Smooth muscle cell of the brain vasculature (primary cell): ENCODE results near the gene USP17L26.
"Not testable (repeated sequence)": the region's sequence is repeated elsewhere in the genome, so short reads cannot be mapped to it uniquely, and the experiment has no call there.

Experiments
- DNase-seq: peaks from one replicate; pipeline ENCODE4 v3.0.0-alpha.2; 2012; ENCODE audit warnings: low read depth, low spot score

Gene USP17L26, protein sequence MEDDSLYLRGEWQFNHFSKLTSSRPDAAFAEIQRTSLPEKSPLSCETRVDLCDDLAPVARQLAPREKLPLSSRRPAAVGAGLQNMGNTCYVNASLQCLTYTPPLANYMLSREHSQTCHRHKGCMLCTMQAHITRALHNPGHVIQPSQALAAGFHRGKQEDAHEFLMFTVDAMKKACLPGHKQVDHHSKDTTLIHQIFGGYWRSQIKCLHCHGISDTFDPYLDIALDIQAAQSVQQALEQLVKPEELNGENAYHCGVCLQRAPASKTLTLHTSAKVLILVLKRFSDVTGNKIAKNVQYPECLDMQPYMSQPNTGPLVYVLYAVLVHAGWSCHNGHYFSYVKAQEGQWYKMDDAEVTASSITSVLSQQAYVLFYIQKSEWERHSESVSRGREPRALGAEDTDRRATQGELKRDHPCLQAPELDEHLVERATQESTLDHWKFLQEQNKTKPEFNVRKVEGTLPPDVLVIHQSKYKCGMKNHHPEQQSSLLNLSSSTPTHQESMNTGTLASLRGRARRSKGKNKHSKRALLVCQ

DNA sequence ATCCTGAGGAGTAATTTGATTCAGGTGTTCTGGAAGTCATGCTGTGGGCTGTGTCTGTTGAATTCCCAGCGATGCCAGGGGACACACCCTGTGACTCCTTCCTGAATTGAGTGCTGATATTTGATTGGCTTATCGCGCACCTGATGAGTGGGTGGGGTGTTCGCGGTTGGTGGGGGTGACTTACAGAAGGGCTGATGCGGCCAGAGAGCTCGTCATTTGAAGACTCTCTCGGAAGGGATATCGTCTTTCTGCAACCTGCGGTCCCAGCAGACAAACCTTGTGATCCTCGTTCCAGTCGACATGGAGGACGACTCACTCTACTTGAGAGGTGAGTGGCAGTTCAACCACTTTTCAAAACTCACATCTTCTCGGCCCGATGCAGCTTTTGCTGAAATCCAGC lies at the start of gene USP17L26:
USP17L26 (plus strand) TSS at position 301 of the 400 bp plus-strand sequence; CDS start at position 301, 0 bp downstream.
- not testable (repeated sequence) for DNase-seq

DNA sequence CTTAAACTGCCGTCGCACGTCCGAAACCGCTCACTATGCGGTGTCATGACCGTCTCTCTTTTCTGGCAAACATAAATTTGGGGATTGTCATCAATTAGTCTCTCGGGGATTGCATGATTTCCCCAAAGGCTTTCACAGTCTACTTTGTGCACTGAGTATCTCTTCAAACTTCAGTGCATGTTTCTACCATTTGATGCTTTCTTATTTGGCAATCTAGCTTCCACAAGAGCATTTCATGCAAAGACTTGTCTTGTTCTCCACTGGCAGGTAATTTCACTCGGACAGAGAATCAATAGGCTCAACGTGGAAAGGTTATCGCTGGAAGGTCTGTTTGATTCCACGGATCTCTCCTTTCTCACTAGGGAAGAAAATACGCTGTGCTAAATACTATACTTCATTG lies 10.3 kb upstream of the USP17L26 start:
- DNase-seq = not testable (repeated sequence)

- DNase-seq = not testable (repeated sequence)
Observed at GRCh38 chr4:9324865-9325264, 9.6 kb upstream of the USP17L26 start, which contains the start of gene USP17L24. Gene USP17L24, plus strand, starts transcription at chr4:9325165. Its CDS starts 0 bp downstream, at chr4:9325165.

GRCh38 chr4:9329611-9330010 lies 4.8 kb upstream of the USP17L26 start, which contains the start of gene USP17L25:
Gene USP17L25, plus strand, starts transcription at chr4:9329911. Its CDS starts 0 bp downstream, at chr4:9329911.
- not testable (repeated sequence) for DNase-seq

DNA sequence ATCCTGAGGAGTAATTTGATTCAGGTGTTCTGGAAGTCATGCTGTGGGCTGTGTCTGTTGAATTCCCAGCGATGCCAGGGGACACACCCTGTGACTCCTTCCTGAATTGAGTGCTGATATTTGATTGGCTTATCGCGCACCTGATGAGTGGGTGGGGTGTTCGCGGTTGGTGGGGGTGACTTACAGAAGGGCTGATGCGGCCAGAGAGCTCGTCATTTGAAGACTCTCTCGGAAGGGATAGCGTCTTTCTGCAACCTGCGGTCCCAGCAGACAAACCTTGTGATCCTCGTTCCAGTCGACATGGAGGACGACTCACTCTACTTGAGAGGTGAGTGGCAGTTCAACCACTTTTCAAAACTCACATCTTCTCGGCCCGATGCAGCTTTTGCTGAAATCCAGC lies 4.6 kb downstream of the USP17L26 start, which contains the start of gene USP17L5:
USP17L5 (plus strand) TSS at position 301 of the 400 bp plus-strand sequence; CDS start at position 301, 0 bp downstream.
- DNase-seq = not testable (repeated sequence)

DNA sequence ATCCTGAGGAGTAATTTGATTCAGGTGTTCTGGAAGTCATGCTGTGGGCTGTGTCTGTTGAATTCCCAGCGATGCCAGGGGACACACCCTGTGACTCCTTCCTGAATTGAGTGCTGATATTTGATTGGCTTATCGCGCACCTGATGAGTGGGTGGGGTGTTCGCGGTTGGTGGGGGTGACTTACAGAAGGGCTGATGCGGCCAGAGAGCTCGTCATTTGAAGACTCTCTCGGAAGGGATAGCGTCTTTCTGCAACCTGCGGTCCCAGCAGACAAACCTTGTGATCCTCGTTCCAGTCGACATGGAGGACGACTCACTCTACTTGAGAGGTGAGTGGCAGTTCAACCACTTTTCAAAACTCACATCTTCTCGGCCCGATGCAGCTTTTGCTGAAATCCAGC lies 9.4 kb downstream of the USP17L26 start, which contains the start of gene USP17L27:
USP17L27 (plus strand) TSS at position 301 of the 400 bp plus-strand sequence; CDS start at position 301, 0 bp downstream.
- DNase-seq = not testable (repeated sequence)

DNA sequence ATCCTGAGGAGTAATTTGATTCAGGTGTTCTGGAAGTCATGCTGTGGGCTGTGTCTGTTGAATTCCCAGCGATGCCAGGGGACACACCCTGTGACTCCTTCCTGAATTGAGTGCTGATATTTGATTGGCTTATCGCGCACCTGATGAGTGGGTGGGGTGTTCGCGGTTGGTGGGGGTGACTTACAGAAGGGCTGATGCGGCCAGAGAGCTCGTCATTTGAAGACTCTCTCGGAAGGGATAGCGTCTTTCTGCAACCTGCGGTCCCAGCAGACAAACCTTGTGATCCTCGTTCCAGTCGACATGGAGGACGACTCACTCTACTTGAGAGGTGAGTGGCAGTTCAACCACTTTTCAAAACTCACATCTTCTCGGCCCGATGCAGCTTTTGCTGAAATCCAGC lies 14.1 kb downstream of the USP17L26 start, which contains the start of gene USP17L28:
USP17L28 (plus strand) TSS at position 301 of the 400 bp plus-strand sequence; CDS start at position 301, 0 bp downstream.
- DNase-seq = not testable (repeated sequence)

- not testable (repeated sequence) for DNase-seq
Observed at GRCh38 chr4:9350866-9351265, 16.4 kb downstream of the USP17L26 start.

DNA sequence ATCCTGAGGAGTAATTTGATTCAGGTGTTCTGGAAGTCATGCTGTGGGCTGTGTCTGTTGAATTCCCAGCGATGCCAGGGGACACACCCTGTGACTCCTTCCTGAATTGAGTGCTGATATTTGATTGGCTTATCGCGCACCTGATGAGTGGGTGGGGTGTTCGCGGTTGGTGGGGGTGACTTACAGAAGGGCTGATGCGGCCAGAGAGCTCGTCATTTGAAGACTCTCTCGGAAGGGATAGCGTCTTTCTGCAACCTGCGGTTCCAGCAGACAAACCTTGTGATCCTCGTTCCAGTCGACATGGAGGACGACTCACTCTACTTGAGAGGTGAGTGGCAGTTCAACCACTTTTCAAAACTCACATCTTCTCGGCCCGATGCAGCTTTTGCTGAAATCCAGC lies 18.9 kb downstream of the USP17L26 start, which contains the start of gene USP17L29:
USP17L29 (plus strand) TSS at position 301 of the 400 bp plus-strand sequence; CDS start at position 301, 0 bp downstream.
- not testable (repeated sequence) for DNase-seq

DNA sequence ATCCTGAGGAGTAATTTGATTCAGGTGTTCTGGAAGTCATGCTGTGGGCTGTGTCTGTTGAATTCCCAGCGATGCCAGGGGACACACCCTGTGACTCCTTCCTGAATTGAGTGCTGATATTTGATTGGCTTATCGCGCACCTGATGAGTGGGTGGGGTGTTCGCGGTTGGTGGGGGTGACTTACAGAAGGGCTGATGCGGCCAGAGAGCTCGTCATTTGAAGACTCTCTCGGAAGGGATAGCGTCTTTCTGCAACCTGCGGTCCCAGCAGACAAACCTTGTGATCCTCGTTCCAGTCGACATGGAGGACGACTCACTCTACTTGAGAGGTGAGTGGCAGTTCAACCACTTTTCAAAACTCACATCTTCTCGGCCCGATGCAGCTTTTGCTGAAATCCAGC lies 28.4 kb downstream of the USP17L26 start, which contains the start of gene USP17L30:
USP17L30 (plus strand) TSS at position 301 of the 400 bp plus-strand sequence; CDS start at position 301, 0 bp downstream.
- not testable (repeated sequence) for DNase-seq

- DNase-seq = not testable (repeated sequence)
Observed at GRCh38 chr4:9379881-9380280, 45.4 kb downstream of the USP17L26 start.

DNA sequence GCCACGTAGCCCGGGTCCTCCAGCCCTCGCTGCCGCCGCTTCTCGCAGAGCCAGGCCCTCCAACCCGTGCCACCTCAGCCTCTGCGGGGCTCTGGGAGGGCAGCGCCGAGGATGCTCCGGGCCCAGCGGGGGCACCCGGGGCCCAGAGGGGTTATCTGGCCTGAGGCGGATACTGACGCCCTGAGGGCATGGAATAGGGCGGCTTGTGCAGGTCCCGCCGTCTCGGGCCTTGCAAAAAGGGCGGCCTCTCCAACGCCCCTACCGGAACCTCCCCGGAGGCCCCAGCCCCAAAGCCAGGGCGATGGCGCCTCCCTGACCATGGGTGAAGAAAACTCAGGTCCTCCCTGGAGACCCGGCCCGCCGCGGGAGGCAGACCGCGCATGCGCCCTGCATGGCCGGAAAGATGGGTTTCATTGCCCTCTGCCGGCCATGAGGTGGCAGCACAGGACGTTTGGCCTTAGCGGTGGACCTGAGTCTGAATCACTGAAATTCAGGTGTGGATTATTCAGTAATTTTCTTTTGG lies 46.6 kb downstream of the USP17L26 start:
- DNase-seq = not testable (repeated sequence)

- no peak for DNase-seq
Observed at GRCh38 chr4:9384126-9384525, 49.7 kb downstream of the USP17L26 start.
